DOHH2 (cell line): ENCODE results near the gene SERPINB13.

Source experiments
- EZH2phosphoT487 ChIP-seq: fragments of 200-600 bp; sonication (generic); IDR thresholded peaks from 2 replicates; pipeline ENCODE4 v1.6.1; 2017; ENCODE audit warnings: borderline replicate concordance, mild to moderate bottlenecking, antibody characterized with exemption, low read length, moderate library complexity, mixed read lengths
- TF ChIP-seq, protein P1 (sequence below): fragments of 200-600 bp; sonication (generic); IDR thresholded peaks from one replicate; pipeline ENCODE4 v1.5.1; 2014; ENCODE audit warnings: antibody characterized with exemption, mild to moderate bottlenecking, low read depth, low read length; ENCODE audit not compliant: poor library complexity, severe bottlenecking

GRCh38 chr18:63603772-63604171 lies 16.6 kb downstream of the SERPINB13 start:
- TF ChIP-seq, protein P1, sequence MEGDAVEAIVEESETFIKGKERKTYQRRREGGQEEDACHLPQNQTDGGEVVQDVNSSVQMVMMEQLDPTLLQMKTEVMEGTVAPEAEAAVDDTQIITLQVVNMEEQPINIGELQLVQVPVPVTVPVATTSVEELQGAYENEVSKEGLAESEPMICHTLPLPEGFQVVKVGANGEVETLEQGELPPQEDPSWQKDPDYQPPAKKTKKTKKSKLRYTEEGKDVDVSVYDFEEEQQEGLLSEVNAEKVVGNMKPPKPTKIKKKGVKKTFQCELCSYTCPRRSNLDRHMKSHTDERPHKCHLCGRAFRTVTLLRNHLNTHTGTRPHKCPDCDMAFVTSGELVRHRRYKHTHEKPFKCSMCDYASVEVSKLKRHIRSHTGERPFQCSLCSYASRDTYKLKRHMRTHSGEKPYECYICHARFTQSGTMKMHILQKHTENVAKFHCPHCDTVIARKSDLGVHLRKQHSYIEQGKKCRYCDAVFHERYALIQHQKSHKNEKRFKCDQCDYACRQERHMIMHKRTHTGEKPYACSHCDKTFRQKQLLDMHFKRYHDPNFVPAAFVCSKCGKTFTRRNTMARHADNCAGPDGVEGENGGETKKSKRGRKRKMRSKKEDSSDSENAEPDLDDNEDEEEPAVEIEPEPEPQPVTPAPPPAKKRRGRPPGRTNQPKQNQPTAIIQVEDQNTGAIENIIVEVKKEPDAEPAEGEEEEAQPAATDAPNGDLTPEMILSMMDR: no peak
- no peak for TF ChIP-seq EZH2phosphoT487
